Astrocyte of the spinal cord (primary cell): ENCODE results near the gene PNLIPRP2.

Experiments used
- DNase-seq: peaks from one replicate; pipeline ENCODE4 v3.0.0; 2011; ENCODE audit warnings: low read depth, low spot score
- H3K4me3 ChIP-seq: 2 replicates; pipeline ENCODE4 v1.5.1; 2011; ENCODE audit warnings: low read depth, mild to moderate bottlenecking, low read length, moderate library complexity
- CTCF ChIP-seq: IDR thresholded peaks from 2 replicates; pipeline ENCODE4 v1.5.1; 2012; ENCODE audit warnings: low read depth, mild to moderate bottlenecking, low read length, inconsistent platforms
- in situ Hi-C: cut with HindIII; loops from 2 replicates; pipeline ENCODE4 v1.10.0; 2017; ENCODE audit warnings: low sequenced_read_pairs

PNLIPRP2 gene

GRCh38 chr10:116602648-116603400 is 17.9 kb upstream of the PNLIPRP2 start:
- in situ Hi-C loops, result no loop called here
- no peak for TF ChIP-seq CTCF
- DNase-seq, result no peak
- H3K4me3 ChIP-seq, result no peak overlapping the region

GRCh38 chr10:116606061-116606483 is 14.7 kb upstream of the PNLIPRP2 start:
- H3K4me3 ChIP-seq, result no peak overlapping the region
- in situ Hi-C loops, result no loop called here
- DNase-seq, result no peak
- TF ChIP-seq CTCF, result no peak

GRCh38 chr10:116607336-116607735 is 13.4 kb upstream of the PNLIPRP2 start:
- no peak for TF ChIP-seq CTCF
- no peak for DNase-seq
- in situ Hi-C loops, result no loop called here
- H3K4me3 ChIP-seq, result no peak overlapping the region

GRCh38 chr10:116608686-116609594 is 11.8 kb upstream of the PNLIPRP2 start:
- H3K4me3 ChIP-seq, result no peak overlapping the region
- in situ Hi-C loops, result no loop called here
- no peak for TF ChIP-seq CTCF
- DNase-seq, result no peak

- no peak overlapping the region for H3K4me3 ChIP-seq
- DNase-seq, result no peak
- in situ Hi-C loops, result no loop called here
- no peak for TF ChIP-seq CTCF
Measured at GRCh38 chr10:116610443-116611152, 10.2 kb upstream of the PNLIPRP2 start.

GRCh38 chr10:116611153-116611545 is 9.6 kb upstream of the PNLIPRP2 start:
- no peak for DNase-seq
- in situ Hi-C loops, result no loop called here
- TF ChIP-seq CTCF, result no peak
- H3K4me3 ChIP-seq, result no peak overlapping the region
